ENCODE results near the gene ARL14EP.

DNA sequence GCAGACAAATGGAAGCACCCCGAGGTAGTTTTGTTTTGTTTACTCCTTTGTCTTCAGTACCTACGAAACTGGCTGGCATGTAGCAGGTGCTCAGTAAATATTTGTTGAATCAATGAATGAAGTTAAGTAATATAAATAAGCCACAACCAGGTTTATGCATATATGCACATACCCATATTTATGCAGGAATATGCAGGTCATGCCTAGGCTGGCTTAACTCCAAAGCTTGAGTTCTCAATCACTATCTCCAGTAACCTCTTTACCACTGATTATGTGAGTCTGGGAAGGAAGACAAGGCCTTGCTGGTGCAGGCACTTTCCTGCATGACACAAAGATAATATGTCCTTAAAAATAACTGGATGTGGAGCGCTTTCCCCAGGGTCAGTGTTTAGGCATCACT is 27.5 kb downstream of the ARL14EP start:
- TF ChIP-seq, protein P1, sequence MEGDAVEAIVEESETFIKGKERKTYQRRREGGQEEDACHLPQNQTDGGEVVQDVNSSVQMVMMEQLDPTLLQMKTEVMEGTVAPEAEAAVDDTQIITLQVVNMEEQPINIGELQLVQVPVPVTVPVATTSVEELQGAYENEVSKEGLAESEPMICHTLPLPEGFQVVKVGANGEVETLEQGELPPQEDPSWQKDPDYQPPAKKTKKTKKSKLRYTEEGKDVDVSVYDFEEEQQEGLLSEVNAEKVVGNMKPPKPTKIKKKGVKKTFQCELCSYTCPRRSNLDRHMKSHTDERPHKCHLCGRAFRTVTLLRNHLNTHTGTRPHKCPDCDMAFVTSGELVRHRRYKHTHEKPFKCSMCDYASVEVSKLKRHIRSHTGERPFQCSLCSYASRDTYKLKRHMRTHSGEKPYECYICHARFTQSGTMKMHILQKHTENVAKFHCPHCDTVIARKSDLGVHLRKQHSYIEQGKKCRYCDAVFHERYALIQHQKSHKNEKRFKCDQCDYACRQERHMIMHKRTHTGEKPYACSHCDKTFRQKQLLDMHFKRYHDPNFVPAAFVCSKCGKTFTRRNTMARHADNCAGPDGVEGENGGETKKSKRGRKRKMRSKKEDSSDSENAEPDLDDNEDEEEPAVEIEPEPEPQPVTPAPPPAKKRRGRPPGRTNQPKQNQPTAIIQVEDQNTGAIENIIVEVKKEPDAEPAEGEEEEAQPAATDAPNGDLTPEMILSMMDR (IDR thresholded peaks at IDR 0.05; ENCODE audit: low read length): no peak
- TF ChIP-seq EZH2 (IDR thresholded peaks at IDR 0.05; ENCODE audit: borderline replicate concordance, low read length): no peak

Measured in OCI-LY1 (cell line).